ENCODE results near the gene FRMD3. TPM values are rescaled to one million over a fixed set of nuclear protein-coding genes. Genes with fewer than 3 reads are reported as not detected.
"Not testable (repeated sequence)": the region's sequence is repeated elsewhere in the genome, so short reads cannot be mapped to it uniquely, and the experiment has no call there.

Gene FRMD3
- total and polyA plus RNA-seq, 8 donors = 0.87 to 2.6 (median 1.5) TPM

GRCh38 chr9:83362341-83362995, 175.7 kb downstream of the FRMD3 start:
- DNase-seq (no peak), FAIRE-seq (no peak), ATAC-seq (no peak)
- no peak for TF ChIP-seq CTCF (IDR thresholded peaks at IDR 0.05)
- intact Hi-C loops (cut with DNase I) = no loop called here
- Histone ChIP-seq H3K36me3 (no peaks in the 10 kb centered on the region), H3K27me3 (no peaks in the 10 kb centered on the region), H3K9me3 (no peaks in the 10 kb centered on the region), H3K4me1 (no peaks in the 10 kb centered on the region), H3K27ac (no peak overlapping the region), H3K4me3 (no peak overlapping the region)

- ATAC-seq (no peak), FAIRE-seq (no peak), DNase-seq (no peak)
- Histone ChIP-seq H3K4me1 (no peaks in the 10 kb centered on the region), H3K27ac (no peak overlapping the region), H3K27me3 (no peaks in the 10 kb centered on the region), H3K9me3 (no peaks in the 10 kb centered on the region), H3K36me3 (no peaks in the 10 kb centered on the region), H3K4me3 (no peak overlapping the region)
- intact Hi-C loops (cut with DNase I) = no loop called here
- 76 to 84% methylated on average over 3 of the region's 3 CpGs for WGBS, 2 donors
- TF ChIP-seq CTCF (IDR thresholded peaks at IDR 0.05) = no peak
Observed at GRCh38 chr9:83359039-83359438, 179.2 kb downstream of the FRMD3 start.

GRCh38 chr9:83358493-83358892, 179.7 kb downstream of the FRMD3 start:
- H3K27me3 ChIP-seq; H3K4me1 ChIP-seq; H3K9me3 ChIP-seq; DNase-seq; intact Hi-C loops (cut with DNase I); H3K36me3 ChIP-seq; ATAC-seq; H3K27ac ChIP-seq; H3K4me3 ChIP-seq: not testable (repeated sequence)
- WGBS, 2 donors = 94% methylated on average over 4 of the region's 4 CpGs
- peak; percentile 26 for FAIRE-seq

- no peak for DNase-seq
- no peaks in the 10 kb centered on the region for H3K27me3 ChIP-seq
- ATAC-seq = peak in 2 of 4 donors; percentile 22 to 44
- WGBS, 2 donors = 65 to 78% methylated on average over 2 of the region's 2 CpGs
- H3K27ac ChIP-seq = no peak overlapping the region
- intact Hi-C loops (cut with DNase I) = no loop called here
- FAIRE-seq = no peak
- no peak overlapping the region for H3K4me3 ChIP-seq
- H3K36me3 ChIP-seq = no peaks in the 10 kb centered on the region
- H3K9me3 ChIP-seq = no peaks in the 10 kb centered on the region
- H3K4me1 ChIP-seq = no peaks in the 10 kb centered on the region
- no peak for TF ChIP-seq CTCF (IDR thresholded peaks at IDR 0.05)
Observed at GRCh38 chr9:83355729-83356151, 182.5 kb downstream of the FRMD3 start.

GRCh38 chr9:83355024-83355444, 183.2 kb downstream of the FRMD3 start:
- DNase-seq = no peak
- intact Hi-C loops (cut with DNase I) = no loop called here
- H3K4me1 ChIP-seq = no peaks in the 10 kb centered on the region
- peak overlapping the region in 1 of 4 donors; percentile 2 for H3K27ac ChIP-seq
- no peak overlapping the region for H3K4me3 ChIP-seq
- ATAC-seq = peak in 2 of 4 donors; percentile 25 to 56
- no peaks in the 10 kb centered on the region for H3K36me3 ChIP-seq
- no peaks in the 10 kb centered on the region for H3K27me3 ChIP-seq
- no peak for TF ChIP-seq CTCF (IDR thresholded peaks at IDR 0.05)
- no peaks in the 10 kb centered on the region for H3K9me3 ChIP-seq
- WGBS, 2 donors = 80 to 85% methylated on average over 4 of the region's 4 CpGs
- no peak for FAIRE-seq
